Natural killer cell (primary cell): ENCODE results near the gene CARMIL3. TPM values are rescaled to one million over a fixed set of nuclear protein-coding genes. Genes with fewer than 3 reads are reported as not detected.

ENCODE experiments used
- ATAC-seq, 3 donors: fragments of 150-1000 bp in 2 of 3; fragments of 200-7000 bp in 1 of 3; cut with Tn5 transposase; 1 replicate in 1 of 3; 2 replicates in 2 of 3; pipeline ENCODE4 v1.10.0; 2021; ENCODE audit warnings: mild to moderate bottlenecking in 2 of 3, moderate library complexity in 2 of 3
- DNase-seq, 2 donors: peaks; one replicate each; pipeline versions ENCODE4 v3.0.0 to v3.0.0-alpha.2; 2013 to 2021; ENCODE audit warnings: mixed read lengths in 1 of 2
- H3K27ac ChIP-seq: one replicate; pipeline ENCODE4 v1.5.1; 2013; ENCODE audit warnings: mild to moderate bottlenecking, low read length
- H3K27me3 ChIP-seq: one replicate; pipeline ENCODE4 v1.6.1; 2013; ENCODE audit warnings: low read length; ENCODE audit not compliant: control insufficient read depth, insufficient read depth
- H3K36me3 ChIP-seq: one replicate; pipeline ENCODE4 v1.6.1; 2013; ENCODE audit warnings: low read length; ENCODE audit not compliant: control insufficient read depth, insufficient read depth
- H3K4me1 ChIP-seq: one replicate; pipeline ENCODE4 v1.6.1; 2013; ENCODE audit warnings: low read length; ENCODE audit not compliant: control insufficient read depth, insufficient read depth
- H3K4me3 ChIP-seq: one replicate; pipeline ENCODE4 v1.5.1; 2013; ENCODE audit warnings: low read length
- H3K9me3 ChIP-seq: one replicate; pipeline ENCODE4 v1.6.1; 2013; ENCODE audit warnings: low read length; ENCODE audit not compliant: control insufficient read depth, insufficient read depth
- H3K27ac Mint-ChIP-seq, 2 donors: one replicate each; pipeline ENCODE4 v1.8.0; 2022; ENCODE audit warnings: mild to moderate bottlenecking in 2 of 2, mixed read lengths in 2 of 2, moderate library complexity in 1 of 2
- H3K27me3 Mint-ChIP-seq, 2 donors: one replicate each; pipeline ENCODE4 v1.8.0; 2022; ENCODE audit warnings: low read depth in 2 of 2, mixed read lengths in 2 of 2
- H3K36me3 Mint-ChIP-seq: one replicate; pipeline ENCODE4 v1.8.0; 2022; ENCODE audit warnings: mixed read lengths
- H3K4me1 Mint-ChIP-seq, 2 donors: one replicate each; pipeline ENCODE4 v1.8.0; 2022; ENCODE audit warnings: mixed read lengths in 2 of 2
- H3K4me3 Mint-ChIP-seq: one replicate; pipeline ENCODE4 v1.8.0; 2022; ENCODE audit warnings: mild to moderate bottlenecking, moderate library complexity, mixed read lengths
- H3K9me3 Mint-ChIP-seq, 2 donors: one replicate each; pipeline ENCODE4 v1.8.0; 2022; ENCODE audit warnings: mixed read lengths in 2 of 2
- WGBS: methylation state at CpG from one replicate; pipeline ENCODE4 v1.1.7; 2013; ENCODE audit warnings: missing lambda C conversion rate; ENCODE audit not compliant: insufficient coverage; 5-methylcytosine and 5-hydroxymethylcytosine counted together
- intact Hi-C: fragments of 100-400 bp; cut with micrococcal nuclease; formaldehyde crosslinking; loops from one replicate; pipeline ENCODE4 v1.14.2; 2022
- total RNA-seq, 4 donors: library from RNA; stranded (reverse); fragments of 120-200 nt in 1 of 4; gene quantifications; one replicate each; pipeline versions ENCODE4 v1.2.3 to v1.2.4, GENCODE V29; 2013 to 2022
- TF ChIP-seq, protein P1 (sequence below): fragments of 200-600 bp; IDR thresholded peaks from one replicate; pipeline ENCODE4 v1.8.0; 2022; ENCODE audit warnings: antibody characterized with exemption

CARMIL3 gene
- total RNA-seq, 3 donors from 2014 or later (not counting 1 experiment from before 2014, with no cell fraction given), result 17.8 to 28.6 (median 18.6) TPM

DNA sequence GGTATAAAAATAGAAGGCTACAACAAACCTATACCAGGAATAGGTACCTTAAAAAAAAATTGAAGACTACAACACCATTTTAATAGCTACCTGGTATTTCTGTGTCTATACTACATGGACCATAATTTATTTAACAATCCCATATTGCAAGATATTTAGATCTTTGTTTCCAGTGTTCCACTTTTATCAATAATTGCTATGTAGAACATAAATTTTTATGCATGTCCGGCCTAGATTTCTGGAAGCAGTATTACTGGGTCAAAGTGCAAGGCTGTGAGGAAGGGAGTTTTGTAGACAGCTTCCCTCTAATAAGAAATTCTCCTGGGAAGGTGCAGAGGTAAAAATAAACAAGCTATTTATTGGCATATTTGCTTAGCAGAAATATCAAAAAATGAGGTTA is 58.7 kb downstream of the CARMIL3 start:
- Histone ChIP-seq H3K27ac (no peak overlapping the region), H3K4me3 (no peak overlapping the region), H3K36me3 (no peaks in the 10 kb centered on the region), H3K9me3 (no peaks in the 10 kb centered on the region), H3K27me3 (no peaks in the 10 kb centered on the region), H3K4me1 (peaks cover 17% of the 10 kb centered on the region)
- intact Hi-C loops, result no loop called here
- ATAC-seq (no peak), DNase-seq (no peak)
- 100% methylated on average over 1 of the region's 1 CpG for WGBS
- H3K36me3 Mint-ChIP-seq, result no peaks in the 10 kb centered on the region
- peak overlapping the region in 1 of 2 donors; percentile 11 for H3K27ac Mint-ChIP-seq
- no peaks in the 10 kb centered on the region for H3K9me3 Mint-ChIP-seq
- H3K27me3 Mint-ChIP-seq, result no peaks in the 10 kb centered on the region
- H3K4me3 Mint-ChIP-seq, result no peak overlapping the region
- H3K4me1 Mint-ChIP-seq, result peaks cover 17 to 19% of the 10 kb centered on the region in 2 donors
- TF ChIP-seq, protein P1, sequence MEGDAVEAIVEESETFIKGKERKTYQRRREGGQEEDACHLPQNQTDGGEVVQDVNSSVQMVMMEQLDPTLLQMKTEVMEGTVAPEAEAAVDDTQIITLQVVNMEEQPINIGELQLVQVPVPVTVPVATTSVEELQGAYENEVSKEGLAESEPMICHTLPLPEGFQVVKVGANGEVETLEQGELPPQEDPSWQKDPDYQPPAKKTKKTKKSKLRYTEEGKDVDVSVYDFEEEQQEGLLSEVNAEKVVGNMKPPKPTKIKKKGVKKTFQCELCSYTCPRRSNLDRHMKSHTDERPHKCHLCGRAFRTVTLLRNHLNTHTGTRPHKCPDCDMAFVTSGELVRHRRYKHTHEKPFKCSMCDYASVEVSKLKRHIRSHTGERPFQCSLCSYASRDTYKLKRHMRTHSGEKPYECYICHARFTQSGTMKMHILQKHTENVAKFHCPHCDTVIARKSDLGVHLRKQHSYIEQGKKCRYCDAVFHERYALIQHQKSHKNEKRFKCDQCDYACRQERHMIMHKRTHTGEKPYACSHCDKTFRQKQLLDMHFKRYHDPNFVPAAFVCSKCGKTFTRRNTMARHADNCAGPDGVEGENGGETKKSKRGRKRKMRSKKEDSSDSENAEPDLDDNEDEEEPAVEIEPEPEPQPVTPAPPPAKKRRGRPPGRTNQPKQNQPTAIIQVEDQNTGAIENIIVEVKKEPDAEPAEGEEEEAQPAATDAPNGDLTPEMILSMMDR, result no peak

DNA sequence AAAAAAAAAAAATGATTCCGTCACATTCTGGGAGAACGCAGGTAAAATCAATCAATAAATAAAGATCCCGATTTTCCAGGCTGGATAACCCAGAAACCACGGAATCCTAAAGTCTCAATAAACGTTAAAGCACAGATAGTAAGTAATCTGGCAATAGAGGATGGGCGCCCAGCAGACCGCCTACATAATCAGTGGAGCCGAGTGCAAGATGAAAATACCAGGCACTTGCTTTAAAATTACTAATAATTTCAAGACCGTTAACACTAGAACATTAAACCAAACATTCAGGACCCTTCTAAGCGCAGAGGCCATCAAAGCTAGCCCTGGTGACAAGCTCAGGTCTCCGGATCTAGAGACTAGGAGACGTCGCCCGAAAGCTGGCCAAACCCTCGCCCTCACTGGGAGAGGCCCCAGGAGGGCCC is 61.6 kb downstream of the CARMIL3 start:
- Mint-ChIP-seq H3K4me3 (peak overlapping the region; percentile 99), H3K36me3 (no peaks in the 10 kb centered on the region), H3K27ac (peak overlapping the region; percentile 96 to 99), H3K27me3 (no peaks in the 10 kb centered on the region), H3K4me1 (peaks cover 30 to 35% of the 10 kb centered on the region in 2 donors), H3K9me3 (no peaks in the 10 kb centered on the region)
- Histone ChIP-seq H3K27ac (peak overlapping the region; percentile 100), H3K36me3 (peaks cover 14% of the 10 kb centered on the region), H3K27me3 (no peaks in the 10 kb centered on the region), H3K9me3 (no peaks in the 10 kb centered on the region), H3K4me3 (peak overlapping the region; percentile 62), H3K4me1 (peaks cover 29% of the 10 kb centered on the region)
- TF ChIP-seq, protein P1, result no peak
- WGBS, result 15% methylated on average over 13 of the region's 15 CpGs
- DNase-seq, result no peak
- intact Hi-C loops, result no loop called here
- no peak for ATAC-seq

DNA sequence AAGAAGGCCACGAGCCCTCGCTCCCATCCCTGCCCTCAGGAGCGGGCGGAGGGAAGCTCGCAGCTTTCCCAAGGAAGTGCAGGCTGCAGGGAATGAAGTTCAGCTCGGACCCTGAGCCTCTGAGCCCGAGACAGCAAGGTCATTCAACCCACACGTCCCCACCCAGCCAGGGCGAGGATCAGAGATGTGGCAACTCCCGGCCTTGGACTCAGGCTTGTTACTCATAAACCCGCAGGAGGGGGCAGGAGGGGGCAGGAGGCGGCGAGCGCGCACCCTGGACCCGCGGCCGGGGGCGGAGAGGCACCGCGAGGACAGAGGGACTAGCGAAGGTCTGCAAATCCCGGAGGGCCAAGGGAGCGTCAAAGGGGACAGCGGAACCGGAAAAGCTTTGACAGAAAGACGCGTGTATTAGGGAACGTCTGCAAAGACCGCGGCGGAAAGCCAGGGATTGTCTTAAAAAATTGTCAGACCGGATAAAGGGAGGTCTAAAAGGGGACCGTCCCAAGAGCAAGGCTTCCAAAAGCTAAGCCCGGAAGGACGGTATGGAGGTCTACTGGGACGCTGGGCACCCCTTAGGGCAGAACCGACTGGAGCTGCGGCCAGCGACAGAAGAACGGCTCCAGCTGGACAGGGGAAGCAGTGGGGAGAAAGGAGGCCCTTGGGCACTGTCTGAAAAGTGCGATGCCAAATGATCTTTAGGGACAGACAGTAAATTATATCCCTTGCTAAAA is 62.2 kb downstream of the CARMIL3 start:
- peak; percentile 17 to 44 (median 30) for ATAC-seq
- peak overlapping the region; percentile 100 for H3K27ac ChIP-seq
- Mint-ChIP-seq H3K36me3 (peaks cover 3% of the 10 kb centered on the region), H3K9me3 (no peaks in the 10 kb centered on the region), H3K27ac (peak overlapping the region; percentile 96 to 99), H3K27me3 (no peaks in the 10 kb centered on the region), H3K4me1 (peaks cover 24 to 29% of the 10 kb centered on the region in 2 donors), H3K4me3 (peak overlapping the region; percentile 99)
- H3K4me1 ChIP-seq, result peaks cover 24% of the 10 kb centered on the region
- WGBS, result under 1% methylated on average over 42 of the region's 42 CpGs
- intact Hi-C loops, result loop anchor here (1.0 to 2.0 kb wide), 9 partner anchors 22 to 329 kb away; partner anchors contain the start of genes CARMIL3, CHMP4A, EMC9 and IPO4
- TF ChIP-seq, protein P1, result no peak
- H3K36me3 ChIP-seq, result peaks cover 20% of the 10 kb centered on the region
- H3K27me3 ChIP-seq, result no peaks in the 10 kb centered on the region
- DNase-seq, result peak in 1 of 2 donors; percentile 90
- peak overlapping the region; percentile 62 for H3K4me3 ChIP-seq
- H3K9me3 ChIP-seq, result no peaks in the 10 kb centered on the region
